SK-N-SH (cell line): ENCODE results near the gene PCYOX1L. TPM values are rescaled to one million over a fixed set of nuclear protein-coding genes. Genes with fewer than 3 reads are reported as not detected.

Source experiments
- CTCF ChIA-PET: fragments of 300-600, 350-600 bp; formaldehyde crosslinking; extraction: SDS; loops from one replicate; lab custom pipeline; 2021; lab: Yijun Ruan, JAX
- POLR2A ChIA-PET: fragments of 350-600 bp; sonication (Branson Sonifier 250); formaldehyde crosslinking; extraction: SDS; loops from one replicate; lab custom pipeline; 2020; ENCODE audit warnings: antibody characterized with exemption, inconsistent platforms; lab: Yijun Ruan, JAX
- DNase-seq: peaks from one replicate; pipeline ENCODE4 v3.0.0; 2012
- H2AFZ ChIP-seq: fragments of 200-600 bp; sonication (generic); 2 replicates; pipeline ENCODE4 v1.8.1; 2016; ENCODE audit warnings: antibody characterized with exemption, mild to moderate bottlenecking, low read depth
- H3F3A ChIP-seq: fragments of 200-600 bp; sonication (generic); replicated peaks from 2 replicates; pipeline ENCODE3; 2016; ENCODE audit warnings: antibody characterized with exemption, mild to moderate bottlenecking; ENCODE audit not compliant: insufficient read depth
- H3K27ac ChIP-seq, 2 experiments: fragments of 200-500 bp in 1 of 2; fragments of 200-600 bp in 1 of 2; sonication (Bioruptor generic) in 1 of 2; sonication (generic), shearing (Covaris generic) in 1 of 2; 2 replicates each; pipeline versions ENCODE4 v1.5.1 to v1.6.1; 2014 to 2016; ENCODE audit warnings: low read depth in 2 of 2, inconsistent platforms in 1 of 2, low read length in 1 of 2, mild to moderate bottlenecking in 1 of 2, mixed read lengths in 1 of 2
- H3K27me3 ChIP-seq: fragments of 200-600 bp; sonication (generic), shearing (Covaris generic); 2 replicates; pipeline ENCODE4 v1.6.1; 2016; ENCODE audit warnings: mixed run types; ENCODE audit not compliant: insufficient read depth
- H3K36me3 ChIP-seq, 2 experiments: fragments of 200-500 bp in 1 of 2; fragments of 200-600 bp in 1 of 2; sonication (Bioruptor generic) in 1 of 2; sonication (generic) in 1 of 2; replicated peaks in 1 of 2; 2 replicates each; pipeline versions ENCODE3 to v1.5.1; 2014 to 2016; ENCODE audit warnings: low read length in 1 of 2, mild to moderate bottlenecking in 1 of 2; ENCODE audit not compliant: insufficient read depth in 2 of 2, control insufficient read depth in 1 of 2
- H3K4me1 ChIP-seq, 2 experiments: fragments of 200-500 bp in 1 of 2; fragments of 200-600 bp in 1 of 2; sonication (Bioruptor generic) in 1 of 2; sonication (generic), shearing (Covaris generic) in 1 of 2; 2 replicates each; pipeline versions ENCODE4 v1.5.1 to v1.6.1; 2014 to 2016; ENCODE audit warnings: low read depth in 1 of 2, low read length in 1 of 2, mixed run types in 1 of 2; ENCODE audit not compliant: insufficient read depth in 2 of 2, control insufficient read depth in 1 of 2
- H3K4me2 ChIP-seq: fragments of 200-600 bp; sonication (generic), shearing (Covaris generic); 2 replicates; pipeline ENCODE4 v1.6.1; 2017; ENCODE audit warnings: mixed run types
- H3K4me3 ChIP-seq, 2 experiments: fragments of 200-500 bp in 1 of 2; fragments of 200-600 bp in 1 of 2; sonication (Bioruptor generic) in 1 of 2; sonication (generic), shearing (Covaris generic) in 1 of 2; 2 replicates each; pipeline versions ENCODE4 v1.5.1 to v1.8.1; 2014 to 2016; ENCODE audit warnings: low read depth in 2 of 2, inconsistent platforms in 1 of 2, low read length in 1 of 2, mild to moderate bottlenecking in 1 of 2, mixed read lengths in 1 of 2, moderate library complexity in 1 of 2
- H3K79me2 ChIP-seq: fragments of 200-600 bp; sonication (generic); 2 replicates; pipeline ENCODE4 v1.8.1; 2017; ENCODE audit warnings: mild to moderate bottlenecking; ENCODE audit not compliant: insufficient read depth
- H3K9ac ChIP-seq: fragments of 200-600 bp; sonication (generic); 2 replicates; pipeline ENCODE4 v1.6.1; 2017; ENCODE audit warnings: mixed run types
- H3K9me2 ChIP-seq: fragments of 200-600 bp; sonication (generic); 2 replicates; pipeline ENCODE4 v1.6.1; 2017; ENCODE audit warnings: mixed run types
- H3K9me3 ChIP-seq: fragments of 200-600 bp; sonication (generic); 2 replicates; pipeline ENCODE4 v1.6.1; 2017; ENCODE audit warnings: mixed run types, mild to moderate bottlenecking, moderate library complexity
- H4K20me1 ChIP-seq: fragments of 200-600 bp; sonication (generic); 2 replicates; pipeline ENCODE4 v1.6.1; 2017; ENCODE audit warnings: mild to moderate bottlenecking, mixed run types; ENCODE audit not compliant: insufficient read depth
- CHD2 ChIP-seq: fragments of 150-350 bp; IDR thresholded peaks from 2 replicates; pipeline ENCODE4 v1.6.1; 2018; ENCODE audit warnings: low read length; ENCODE audit not compliant: partially characterized antibody
- CTCF ChIP-seq: fragments of 200-600 bp; sonication (generic); IDR thresholded peaks from 2 replicates; pipeline ENCODE4 v1.6.1; 2017; ENCODE audit warnings: antibody characterized with exemption, mild to moderate bottlenecking, moderate library complexity
- ELF1 ChIP-seq: IDR thresholded peaks from 2 replicates; pipeline ENCODE4 v1.4.0; 2012
- FOXJ3 ChIP-seq: sonication (generic); formaldehyde crosslinking; IDR thresholded peaks from 2 replicates; pipeline ENCODE4 v1.5.1; 2020; ENCODE audit warnings: mild to moderate bottlenecking, missing genetic modification reagents
- FOXM1 ChIP-seq: IDR thresholded peaks from 2 replicates; pipeline ENCODE4 v1.4.0; 2012; ENCODE audit warnings: low read depth, mild to moderate bottlenecking
- GABPA ChIP-seq: IDR thresholded peaks from 2 replicates; pipeline ENCODE4 v1.4.0; 2012; ENCODE audit warnings: low read depth, mild to moderate bottlenecking
- IRF3 ChIP-seq: fragments of 150-350 bp; IDR thresholded peaks from 2 replicates; pipeline ENCODE4 v1.6.1; 2016; ENCODE audit warnings: mild to moderate bottlenecking, low read depth, low read length
- MAX ChIP-seq: IDR thresholded peaks from 2 replicates; pipeline ENCODE4 v1.4.0; 2012; ENCODE audit warnings: low read depth
- MEF2A ChIP-seq: IDR thresholded peaks from 2 replicates; pipeline ENCODE4 v1.4.0; 2012; ENCODE audit warnings: low read depth, borderline replicate concordance
- NFIC ChIP-seq: IDR thresholded peaks from 2 replicates; pipeline ENCODE4 v1.4.0; 2012; ENCODE audit warnings: borderline replicate concordance
- NRF1 ChIP-seq: IDR thresholded peaks from 2 replicates; pipeline ENCODE4 v1.6.1; 2012; ENCODE audit warnings: low read depth, mild to moderate bottlenecking, low read length
- PBX3 ChIP-seq: IDR thresholded peaks from 2 replicates; pipeline ENCODE4; 2012
- TAF1 ChIP-seq: IDR thresholded peaks from 2 replicates; pipeline ENCODE4 v1.6.1; 2012; ENCODE audit warnings: low read depth, mild to moderate bottlenecking, low read length, moderate library complexity, borderline replicate concordance
- TCF12 ChIP-seq: IDR thresholded peaks from 2 replicates; pipeline ENCODE4 v1.4.0; 2012
- USF2 ChIP-seq: fragments of 150-350 bp; IDR thresholded peaks from 2 replicates; pipeline ENCODE4 v1.6.1; 2017; ENCODE audit warnings: antibody characterized with exemption, low read length, low read depth, borderline replicate concordance
- WGBS: methylation state at CpG from one replicate; pipeline ENCODE4 v1.1.6; 2017; ENCODE audit warnings: low lambda C conversion rate; 5-methylcytosine and 5-hydroxymethylcytosine counted together
- polyA plus RNA-seq, 3 experiments: library from polyadenylated mRNA; depleted of rRNA; stranded (reverse); fragments of >200 nt; gene quantifications; 2 replicates each; pipeline ENCODE4 v1.2.3, GENCODE V29; 2012

The PCYOX1L gene
- polyA plus RNA-seq, 1 of the 3 experiments (the other 2 are of a cell fraction): 17.5 TPM

- TF ChIP-seq CHD2 (peak; percentile 65), USF2 (peak; percentile 75), CTCF (peak; percentile 22), TCF12 (peak; percentile 94), IRF3 (no peak), MEF2A (no peak), ELF1 (no peak), FOXJ3 (no peak), GABPA (no peak), NRF1 (no peak), FOXM1 (no peak), TAF1 (no peak)
These were observed 48.5 kb downstream of the PCYOX1L start (continued) for GRCh38 chr5:149406203-149406978.

- WGBS: 30% methylated on average over 4 of the region's 4 CpGs
These were observed 49.1 kb downstream of the PCYOX1L start for GRCh38 chr5:149406979-149407306.

More at GRCh38 chr5:149406979-149407306, 49.1 kb downstream of the PCYOX1L start:
- TF ChIP-seq FOXM1 (no peak), PBX3 (no peak), MAX (no peak), ELF1 (no peak), NFIC (no peak)
- CTCF ChIA-PET: interaction anchor here (0.7 to 52.5 kb wide), 7 partner anchors 8 to 35 kb away, joined by 3 to 1751 read pairs (median 6); partner anchors contain the start of genes IL17B and PCYOX1L
- Histone ChIP-seq H4K20me1 (peaks cover 46% of the 10 kb centered on the region), H3F3A (peaks cover 40% of the 10 kb centered on the region), H3K27ac (peak overlapping the region; percentile 81 to 90), H3K9ac (peak overlapping the region; percentile 62), H3K9me3 (no peaks in the 10 kb centered on the region), H3K4me1 (peaks cover 44 to 64% of the 10 kb centered on the region in 2 experiments), H3K36me3 (peaks cover 0 to 12% of the 10 kb centered on the region in 2 experiments), H3K4me3 (peak overlapping the region; percentile 53 to 72), H3K27me3 (no peaks in the 10 kb centered on the region), H2AFZ (no peak overlapping the region), H3K9me2 (no peaks in the 10 kb centered on the region), H3K79me2 (peaks cover 55% of the 10 kb centered on the region), H3K4me2 (peak overlapping the region; percentile 91)
- POLR2A ChIA-PET: interaction anchor here (1.2 to 4.7 kb wide), 4 partner anchors 14 to 26 kb away, joined by 3 to 30 read pairs (median 8); no protein-coding TSS in a partner anchor
- no peak for DNase-seq
